HuH-7.5 (cell line): ENCODE data around the gene RAP1GAP2.

ENCODE experiments used
- DNase-seq: peaks from one replicate; pipeline ENCODE4 v3.0.0; 2011; ENCODE audit warnings: low spot score

The RAP1GAP2 gene

GRCh38 chr17:2911035-2911754 is 115.0 kb downstream of the RAP1GAP2 start:
- DNase-seq = no peak

- no peak for DNase-seq
Observed at GRCh38 chr17:2911755-2912111, 115.5 kb downstream of the RAP1GAP2 start.

- DNase-seq = no peak
Observed at GRCh38 chr17:2912754-2913153, 116.5 kb downstream of the RAP1GAP2 start.

GRCh38 chr17:2916461-2916860 is 120.2 kb downstream of the RAP1GAP2 start:
- DNase-seq = no peak

- no peak for DNase-seq
Observed at GRCh38 chr17:2921443-2921842, 125.2 kb downstream of the RAP1GAP2 start.

GRCh38 chr17:2924211-2924610 is 128.0 kb downstream of the RAP1GAP2 start:
- DNase-seq = no peak

- no peak for DNase-seq
Observed at GRCh38 chr17:2925011-2925410, 128.8 kb downstream of the RAP1GAP2 start.

GRCh38 chr17:2926019-2926650 is 129.9 kb downstream of the RAP1GAP2 start:
- DNase-seq = no peak

- no peak for DNase-seq
Observed at GRCh38 chr17:2928294-2928890, 132.2 kb downstream of the RAP1GAP2 start.

GRCh38 chr17:2929881-2930533 is 133.8 kb downstream of the RAP1GAP2 start:
- peak; percentile 66 for DNase-seq

- DNase-seq = no peak
Observed at GRCh38 chr17:2931876-2932275, 135.6 kb downstream of the RAP1GAP2 start.

- DNase-seq = no peak
Observed at GRCh38 chr17:2932946-2933345, 136.7 kb downstream of the RAP1GAP2 start.

GRCh38 chr17:2933606-2934005 is 137.4 kb downstream of the RAP1GAP2 start:
- no peak for DNase-seq

GRCh38 chr17:2935632-2936031 is 139.4 kb downstream of the RAP1GAP2 start:
- DNase-seq = no peak

GRCh38 chr17:2936351-2936750 is 140.1 kb downstream of the RAP1GAP2 start:
- DNase-seq = no peak

- no peak for DNase-seq
Observed at GRCh38 chr17:2936771-2937321, 140.6 kb downstream of the RAP1GAP2 start.

GRCh38 chr17:2937331-2938003 is 141.2 kb downstream of the RAP1GAP2 start:
- DNase-seq = no peak

- no peak for DNase-seq
Observed at GRCh38 chr17:2939714-2940351, 143.6 kb downstream of the RAP1GAP2 start.

GRCh38 chr17:2940352-2940751 is 144.1 kb downstream of the RAP1GAP2 start:
- DNase-seq = no peak

- DNase-seq = no peak
Observed at GRCh38 chr17:2943981-2944380, 147.7 kb downstream of the RAP1GAP2 start.

GRCh38 chr17:2945299-2945698 is 149.1 kb downstream of the RAP1GAP2 start:
- no peak for DNase-seq

- DNase-seq = no peak
Observed at GRCh38 chr17:2946144-2946543, 149.9 kb downstream of the RAP1GAP2 start.
